GM12873 (cell line): ENCODE measurements around the gene STRBP.
A peak's percentile ranks its signal among the peaks of the same experiment; 100 is the strongest.

Experiments
- CTCF ChIP-seq: IDR thresholded peaks from 2 replicates; pipeline ENCODE4 v1.5.1; 2012; ENCODE audit warnings: low read depth, mild to moderate bottlenecking, moderate library complexity, low read length, control low read depth; ENCODE audit not compliant: insufficient read depth; ENCODE audit errors: missing control alignments

STRBP gene

GRCh38 chr9:123107639-123108285 is 160.6 kb downstream of the STRBP start:
- TF ChIP-seq CTCF = peak; percentile 17

- no peak for TF ChIP-seq CTCF
Measured at GRCh38 chr9:123105490-123105889, 162.9 kb downstream of the STRBP start.

GRCh38 chr9:123104807-123105206 is 163.6 kb downstream of the STRBP start:
- TF ChIP-seq CTCF = no peak

GRCh38 chr9:123102375-123103113 is 165.8 kb downstream of the STRBP start:
- TF ChIP-seq CTCF = peak; percentile 35

- no peak for TF ChIP-seq CTCF
Measured at GRCh38 chr9:123099548-123099947, 168.8 kb downstream of the STRBP start.

GRCh38 chr9:123099042-123099441 is 169.3 kb downstream of the STRBP start:
- TF ChIP-seq CTCF = no peak

- no peak for TF ChIP-seq CTCF
Measured at GRCh38 chr9:123098096-123098459, 170.3 kb downstream of the STRBP start.
